ENCODE measurements around the gene SCRN2.

DNA sequence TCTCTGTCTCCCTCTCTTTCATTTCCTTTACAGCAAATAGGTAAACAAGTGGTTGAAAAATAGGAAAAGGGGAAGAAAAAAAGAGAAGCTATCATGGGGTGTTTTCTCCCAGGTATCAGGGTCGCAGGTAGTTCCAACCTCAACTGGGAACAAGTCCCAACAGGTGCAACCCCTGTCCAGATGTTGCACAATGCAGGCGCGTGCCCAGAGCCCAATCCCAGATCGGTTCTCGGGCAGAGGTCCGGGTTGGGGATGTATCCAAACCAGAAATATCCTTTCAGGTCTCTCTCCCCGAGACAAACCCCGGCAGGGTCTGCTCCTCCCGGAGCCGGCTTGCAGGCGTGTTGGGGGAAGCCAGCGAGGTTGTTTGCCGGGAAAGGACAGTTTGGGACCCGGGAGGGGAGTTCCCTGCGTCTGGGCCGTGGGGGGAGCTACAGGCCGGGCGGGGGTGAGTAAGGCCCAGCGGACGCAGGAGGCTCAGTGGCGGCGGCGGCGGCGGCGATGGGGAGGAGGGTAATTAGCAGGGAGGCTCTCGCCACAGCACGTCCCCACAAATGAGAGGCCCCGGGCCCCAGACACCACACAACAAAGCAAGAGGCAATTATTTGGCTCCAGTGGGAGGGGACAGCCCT, 31.1 kb upstream of the SCRN2 start:
- TF ChIP-seq, protein P1, sequence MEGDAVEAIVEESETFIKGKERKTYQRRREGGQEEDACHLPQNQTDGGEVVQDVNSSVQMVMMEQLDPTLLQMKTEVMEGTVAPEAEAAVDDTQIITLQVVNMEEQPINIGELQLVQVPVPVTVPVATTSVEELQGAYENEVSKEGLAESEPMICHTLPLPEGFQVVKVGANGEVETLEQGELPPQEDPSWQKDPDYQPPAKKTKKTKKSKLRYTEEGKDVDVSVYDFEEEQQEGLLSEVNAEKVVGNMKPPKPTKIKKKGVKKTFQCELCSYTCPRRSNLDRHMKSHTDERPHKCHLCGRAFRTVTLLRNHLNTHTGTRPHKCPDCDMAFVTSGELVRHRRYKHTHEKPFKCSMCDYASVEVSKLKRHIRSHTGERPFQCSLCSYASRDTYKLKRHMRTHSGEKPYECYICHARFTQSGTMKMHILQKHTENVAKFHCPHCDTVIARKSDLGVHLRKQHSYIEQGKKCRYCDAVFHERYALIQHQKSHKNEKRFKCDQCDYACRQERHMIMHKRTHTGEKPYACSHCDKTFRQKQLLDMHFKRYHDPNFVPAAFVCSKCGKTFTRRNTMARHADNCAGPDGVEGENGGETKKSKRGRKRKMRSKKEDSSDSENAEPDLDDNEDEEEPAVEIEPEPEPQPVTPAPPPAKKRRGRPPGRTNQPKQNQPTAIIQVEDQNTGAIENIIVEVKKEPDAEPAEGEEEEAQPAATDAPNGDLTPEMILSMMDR (IDR thresholded peaks at IDR 0.05; ENCODE audit: extremely low read depth in 1 of 2, insufficient read depth in 1 of 2, low read depth in 1 of 2, low read length in 2 of 2) = no peak
- TF ChIP-seq FOS (IDR thresholded peaks at IDR 0.05; ENCODE audit: borderline replicate concordance, insufficient read depth, low read length) (no peak), POLR2A (IDR thresholded peaks at IDR 0.05; ENCODE audit: low read depth, low read length) (no peak), POLR2AphosphoS5 (IDR thresholded peaks at IDR 0.05; ENCODE audit: insufficient read depth, low read depth, low read length) (no peak), JUN (IDR thresholded peaks at IDR 0.05; ENCODE audit: borderline replicate concordance, insufficient read depth, insufficient read length, low read depth) (no peak), EZH2 (IDR thresholded peaks at IDR 0.05; ENCODE audit: borderline replicate concordance, low read depth, low read length, severe bottlenecking) (no peak), GATA2 (IDR thresholded peaks at IDR 0.05; ENCODE audit: insufficient read depth, insufficient read length, low read depth, low read length) (no peak)
- TF ChIP-seq, protein P2, sequence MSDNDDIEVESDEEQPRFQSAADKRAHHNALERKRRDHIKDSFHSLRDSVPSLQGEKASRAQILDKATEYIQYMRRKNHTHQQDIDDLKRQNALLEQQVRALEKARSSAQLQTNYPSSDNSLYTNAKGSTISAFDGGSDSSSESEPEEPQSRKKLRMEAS (IDR thresholded peaks at IDR 0.05; ENCODE audit: insufficient read depth, insufficient read length) = no peak

Measured in endothelial cell of umbilical vein (primary cell).